ENCODE data around the gene SLC27A6.
"Not testable (repeated sequence)": the region's sequence is repeated elsewhere in the genome, so short reads cannot be mapped to it uniquely, and the experiment has no call there.

Gene SLC27A6, protein sequence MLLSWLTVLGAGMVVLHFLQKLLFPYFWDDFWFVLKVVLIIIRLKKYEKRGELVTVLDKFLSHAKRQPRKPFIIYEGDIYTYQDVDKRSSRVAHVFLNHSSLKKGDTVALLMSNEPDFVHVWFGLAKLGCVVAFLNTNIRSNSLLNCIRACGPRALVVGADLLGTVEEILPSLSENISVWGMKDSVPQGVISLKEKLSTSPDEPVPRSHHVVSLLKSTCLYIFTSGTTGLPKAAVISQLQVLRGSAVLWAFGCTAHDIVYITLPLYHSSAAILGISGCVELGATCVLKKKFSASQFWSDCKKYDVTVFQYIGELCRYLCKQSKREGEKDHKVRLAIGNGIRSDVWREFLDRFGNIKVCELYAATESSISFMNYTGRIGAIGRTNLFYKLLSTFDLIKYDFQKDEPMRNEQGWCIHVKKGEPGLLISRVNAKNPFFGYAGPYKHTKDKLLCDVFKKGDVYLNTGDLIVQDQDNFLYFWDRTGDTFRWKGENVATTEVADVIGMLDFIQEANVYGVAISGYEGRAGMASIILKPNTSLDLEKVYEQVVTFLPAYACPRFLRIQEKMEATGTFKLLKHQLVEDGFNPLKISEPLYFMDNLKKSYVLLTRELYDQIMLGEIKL

DNA sequence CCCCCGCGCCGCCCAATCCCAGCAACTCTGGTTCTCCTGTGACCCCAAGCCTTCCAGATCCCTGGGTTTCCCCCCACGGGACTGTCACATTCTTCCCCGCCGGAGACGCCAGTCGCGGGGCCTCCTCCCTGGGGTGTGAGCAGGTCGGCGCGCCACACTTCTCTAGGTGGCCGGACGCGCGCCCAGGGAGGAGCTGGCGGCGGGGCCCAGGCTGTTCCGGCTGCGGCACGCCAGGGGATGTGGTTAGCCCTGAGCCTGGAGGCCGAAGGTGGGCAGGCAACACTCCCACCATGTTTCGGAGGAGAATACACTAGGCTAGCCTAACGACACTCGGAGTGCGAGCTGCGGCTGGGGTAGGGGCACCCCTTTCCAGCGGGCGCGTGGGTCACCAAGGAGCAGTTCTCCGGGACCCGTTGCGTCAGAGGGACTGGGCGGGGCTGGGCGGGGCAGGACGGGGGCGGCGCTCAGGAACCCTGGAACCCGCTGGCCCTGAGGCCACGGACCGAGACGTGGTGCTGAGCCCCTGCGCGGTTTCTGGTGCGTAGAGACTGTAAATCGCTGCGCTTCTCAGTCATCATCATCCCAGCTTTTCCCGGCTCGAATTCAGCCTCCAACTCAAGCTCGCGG is at the start of gene SLC27A6:
SLC27A6 (plus strand) TSS at position 478 of the 627 bp plus-strand sequence. CDS start 650 bp downstream, outside the sequence.
- no peak for DNase-seq

DNA sequence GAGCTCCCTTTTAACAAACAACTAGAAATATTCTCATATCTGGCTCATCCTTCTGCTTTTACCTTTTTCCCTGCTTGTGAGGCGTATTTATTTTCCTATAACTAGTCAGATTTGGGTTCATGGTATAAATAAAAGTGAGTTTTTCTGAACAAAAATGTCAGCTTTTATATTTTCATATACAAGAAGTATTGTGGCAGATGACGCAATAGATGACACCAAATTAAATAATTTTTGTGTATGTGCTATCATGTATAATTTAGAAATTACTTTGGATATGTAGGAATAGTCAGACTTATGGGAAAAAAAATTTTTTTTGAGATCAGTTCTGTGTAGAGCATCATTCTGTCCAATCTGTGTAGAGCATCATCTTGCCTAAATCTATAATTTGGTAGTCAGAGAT is 45.7 kb upstream of the SLC27A6 start:
- no peak for DNase-seq

DNA sequence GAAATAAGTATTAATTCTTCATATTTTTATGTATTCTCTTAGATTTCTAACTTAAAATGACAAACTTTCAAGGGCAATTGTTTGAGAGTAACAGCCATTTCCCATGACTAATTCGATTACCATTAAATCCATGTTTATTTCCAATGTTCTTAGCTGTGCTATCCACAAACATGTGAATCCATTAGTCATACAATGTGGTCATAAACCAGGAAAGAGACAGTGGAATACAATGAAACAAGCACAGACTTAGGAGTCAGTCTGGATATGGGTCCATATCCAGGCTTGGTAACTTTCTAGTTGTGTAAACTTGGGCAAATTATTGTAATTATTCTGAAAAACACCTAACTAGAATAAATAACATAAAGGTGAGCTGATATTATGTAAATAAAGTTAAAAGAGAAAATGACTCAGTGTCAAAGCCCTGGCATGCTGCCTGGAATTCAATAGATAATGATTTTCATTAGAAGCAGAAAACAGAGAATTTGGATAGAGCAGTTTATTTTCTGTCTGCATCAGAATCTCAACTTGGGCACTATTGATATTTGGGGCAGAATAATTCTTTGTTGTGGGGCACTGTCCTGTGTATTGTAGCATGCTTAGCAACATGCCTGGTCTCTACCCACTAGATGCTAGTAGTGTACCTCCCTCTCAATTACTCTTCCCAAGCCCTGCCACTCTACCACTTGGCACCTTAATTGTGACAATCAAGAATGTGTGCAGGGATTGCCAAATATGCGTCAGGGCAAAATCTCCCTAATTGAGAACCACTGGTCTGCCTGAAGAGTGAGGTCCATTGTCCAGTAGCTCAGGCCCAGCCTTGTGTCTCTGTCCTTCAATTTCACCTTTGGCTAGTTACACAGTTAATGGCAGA is 44.7 kb upstream of the SLC27A6 start:
- no peak for DNase-seq

DNA sequence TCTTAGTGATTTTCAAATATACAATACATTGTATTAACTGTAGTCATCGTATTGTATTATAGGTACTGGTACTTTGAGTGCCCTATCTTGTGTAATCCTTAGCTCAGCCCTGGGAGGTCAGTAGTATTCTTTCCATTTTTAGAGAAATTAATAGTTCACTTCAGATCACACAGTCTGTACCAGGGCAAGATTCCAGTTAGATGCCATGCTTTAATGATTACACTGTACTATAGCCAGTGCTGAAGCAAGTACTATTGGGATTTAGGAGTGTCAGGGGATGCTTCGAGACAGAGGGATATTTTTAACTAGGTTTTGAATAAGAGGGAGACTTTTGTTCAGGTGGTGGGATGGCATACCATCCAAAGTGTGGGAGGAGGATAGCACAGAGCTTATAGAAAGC is 41.0 kb upstream of the SLC27A6 start:
- DNase-seq = no peak

DNA sequence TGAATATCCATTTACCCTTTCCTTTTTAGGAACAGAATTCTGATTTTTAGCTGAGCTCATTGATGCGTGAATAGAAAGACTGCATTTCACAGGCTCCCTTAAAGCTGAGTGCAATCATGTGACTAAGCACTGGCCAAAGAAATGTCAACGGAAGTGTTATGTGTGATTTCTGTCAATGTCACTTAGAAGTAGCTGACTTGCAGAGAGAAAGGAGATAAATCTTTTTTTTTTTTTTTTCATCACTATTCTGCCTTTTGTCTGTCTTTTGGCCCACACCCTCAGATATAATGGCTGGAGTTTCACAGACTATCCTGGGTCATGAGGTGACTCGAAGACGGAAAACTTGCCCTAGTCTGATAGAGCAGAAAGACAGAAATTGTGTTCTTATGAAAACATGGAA is 39.3 kb upstream of the SLC27A6 start:
- DNase-seq = no peak

DNA sequence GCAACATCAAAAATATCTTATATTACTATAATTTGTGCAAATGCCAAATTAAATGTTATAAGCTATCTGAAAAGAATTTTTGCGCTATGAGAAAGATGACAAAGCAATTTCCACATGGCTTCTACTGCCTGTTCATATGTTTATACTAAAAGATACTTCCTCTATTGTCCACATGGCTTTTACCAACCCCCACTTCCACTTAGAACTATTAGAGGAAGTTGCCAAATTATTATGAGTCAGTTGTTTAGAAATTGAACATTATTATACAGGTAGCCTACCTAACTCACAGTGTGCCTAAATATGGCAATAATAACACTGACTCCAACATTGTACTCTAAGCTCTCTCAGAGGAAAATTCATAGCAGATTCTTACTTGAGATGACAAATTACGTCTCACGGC is 37.6 kb upstream of the SLC27A6 start:
- no peak for DNase-seq

DNA sequence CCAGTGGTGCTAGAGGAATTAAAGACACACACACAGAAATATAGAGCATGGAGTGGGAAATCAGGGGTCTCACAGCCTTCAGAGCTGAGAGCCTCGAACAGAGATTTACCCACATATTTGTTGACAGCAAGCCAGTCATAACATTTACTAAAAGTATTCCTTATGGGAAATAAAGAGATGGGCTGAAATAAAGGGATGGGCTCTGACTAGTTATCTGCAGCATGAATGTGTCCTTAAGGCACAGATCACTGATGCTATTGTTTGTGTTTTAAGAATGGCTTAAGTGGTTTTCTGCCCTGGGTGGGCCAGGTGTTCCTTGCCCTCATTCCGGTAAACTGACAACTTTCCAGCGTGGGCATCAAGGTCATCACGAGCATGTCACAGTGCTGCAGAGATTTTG is 33.1 kb upstream of the SLC27A6 start:
- DNase-seq = not testable (repeated sequence)

DNA sequence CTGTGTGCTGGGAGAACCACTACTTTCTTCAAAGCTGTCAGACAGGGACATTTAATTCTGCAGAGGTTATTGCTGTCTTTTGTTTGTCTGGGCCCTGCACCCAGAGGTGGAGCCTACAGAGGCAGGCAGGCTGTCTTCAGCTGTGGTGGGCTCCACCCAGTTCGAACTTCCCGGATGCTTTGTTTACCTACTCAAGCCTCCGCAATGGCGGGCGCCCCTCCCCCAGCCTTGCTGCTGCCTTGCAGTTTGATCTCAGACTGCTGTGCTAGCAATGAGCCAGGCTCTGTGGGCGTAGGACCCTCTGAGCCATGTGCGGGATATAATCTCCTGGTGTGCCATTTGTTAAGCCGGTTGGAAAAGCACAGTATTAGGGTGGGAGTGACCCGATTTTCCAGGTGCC is 22.2 kb upstream of the SLC27A6 start:
- not testable (repeated sequence) for DNase-seq

DNA sequence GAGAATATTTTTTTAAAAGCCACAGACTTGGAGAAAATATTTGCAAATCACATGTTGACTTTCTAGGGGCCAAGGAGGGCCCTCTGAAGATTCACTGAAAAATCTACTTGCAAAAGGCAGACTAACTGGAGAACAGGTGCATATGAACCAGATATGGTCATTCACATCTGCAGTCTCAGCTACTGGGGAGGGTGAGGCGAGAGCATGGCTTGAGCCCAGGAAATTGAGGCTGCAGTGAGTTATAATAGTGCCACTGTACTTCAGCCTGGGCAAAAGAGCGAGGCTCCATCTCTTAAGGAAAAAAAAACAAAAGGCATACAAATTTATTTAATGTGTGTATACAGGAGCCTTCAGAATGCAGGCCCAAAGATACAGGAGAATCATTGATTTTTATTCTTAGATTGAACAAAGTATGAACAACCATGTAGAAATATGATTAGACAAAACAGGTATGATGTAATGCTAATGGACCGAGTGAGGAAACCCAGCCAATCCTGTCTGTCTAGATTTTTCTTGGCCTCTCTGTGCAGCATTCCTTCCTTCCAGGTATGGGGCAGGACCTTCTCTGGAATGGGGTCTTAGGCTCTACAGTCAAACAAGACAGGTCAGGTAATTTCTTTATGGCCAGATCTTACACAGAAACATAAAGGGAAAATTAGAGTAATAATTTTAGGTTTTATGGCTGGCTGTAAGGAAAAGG is 15.3 kb upstream of the SLC27A6 start:
- DNase-seq = no peak

DNA sequence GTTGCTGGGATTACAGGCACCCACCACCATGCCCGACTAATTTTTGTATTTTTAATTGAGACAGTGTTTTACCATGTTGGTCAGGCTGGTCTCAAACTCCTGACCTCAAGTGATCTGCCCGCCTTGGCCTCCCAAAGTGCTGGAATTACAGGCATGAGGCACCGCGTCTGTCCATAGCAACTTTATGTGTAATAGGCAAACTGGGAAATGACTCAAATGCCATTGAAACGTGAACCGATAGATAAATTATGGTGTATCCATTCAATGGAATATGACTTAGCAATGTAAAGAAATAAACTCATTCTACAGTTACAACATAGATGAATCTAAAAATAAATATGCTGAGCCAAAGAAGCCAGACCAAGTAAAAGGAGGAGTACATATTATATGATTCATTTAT is 14.0 kb upstream of the SLC27A6 start:
- DNase-seq = not testable (repeated sequence)

DNA sequence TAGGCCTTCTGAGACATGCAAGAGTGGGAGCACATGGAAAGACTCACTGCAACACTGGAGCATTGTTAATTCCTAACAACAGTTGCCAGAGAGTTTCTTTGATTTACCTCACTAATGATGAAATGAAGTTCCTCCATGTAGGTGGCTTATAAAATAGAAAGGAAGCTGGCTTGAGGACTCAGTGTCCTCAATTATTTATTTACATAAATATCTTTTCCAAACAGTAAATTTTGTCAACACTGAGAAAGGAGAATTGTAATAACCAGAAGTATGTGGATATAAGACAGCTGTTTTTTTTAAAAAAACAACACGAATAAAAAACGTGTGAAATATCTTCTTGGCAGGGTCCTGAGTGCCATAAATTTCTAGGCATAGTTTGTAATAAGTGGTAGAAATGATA is 9.1 kb upstream of the SLC27A6 start:
- DNase-seq = no peak

DNA sequence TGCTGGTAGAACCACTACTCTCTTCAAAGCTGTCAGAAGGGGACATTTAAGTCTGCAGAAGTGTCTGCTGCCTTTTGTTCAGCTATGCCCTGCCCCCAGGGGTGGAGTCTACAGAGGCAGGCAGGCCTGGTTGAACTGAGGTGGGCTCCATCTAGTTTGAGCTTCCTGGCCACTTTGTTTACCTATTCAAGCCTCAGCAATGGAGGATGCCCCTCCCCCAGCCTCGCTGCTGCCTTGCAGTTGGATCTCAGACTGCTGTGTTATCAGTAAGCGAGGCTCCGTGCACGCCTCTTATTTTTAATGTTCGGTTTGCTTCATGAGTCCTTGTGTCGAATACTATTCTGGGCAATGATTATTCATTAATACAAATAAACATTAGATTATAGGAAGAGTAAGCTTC is 3.1 kb upstream of the SLC27A6 start:
- DNase-seq = no peak

DNA sequence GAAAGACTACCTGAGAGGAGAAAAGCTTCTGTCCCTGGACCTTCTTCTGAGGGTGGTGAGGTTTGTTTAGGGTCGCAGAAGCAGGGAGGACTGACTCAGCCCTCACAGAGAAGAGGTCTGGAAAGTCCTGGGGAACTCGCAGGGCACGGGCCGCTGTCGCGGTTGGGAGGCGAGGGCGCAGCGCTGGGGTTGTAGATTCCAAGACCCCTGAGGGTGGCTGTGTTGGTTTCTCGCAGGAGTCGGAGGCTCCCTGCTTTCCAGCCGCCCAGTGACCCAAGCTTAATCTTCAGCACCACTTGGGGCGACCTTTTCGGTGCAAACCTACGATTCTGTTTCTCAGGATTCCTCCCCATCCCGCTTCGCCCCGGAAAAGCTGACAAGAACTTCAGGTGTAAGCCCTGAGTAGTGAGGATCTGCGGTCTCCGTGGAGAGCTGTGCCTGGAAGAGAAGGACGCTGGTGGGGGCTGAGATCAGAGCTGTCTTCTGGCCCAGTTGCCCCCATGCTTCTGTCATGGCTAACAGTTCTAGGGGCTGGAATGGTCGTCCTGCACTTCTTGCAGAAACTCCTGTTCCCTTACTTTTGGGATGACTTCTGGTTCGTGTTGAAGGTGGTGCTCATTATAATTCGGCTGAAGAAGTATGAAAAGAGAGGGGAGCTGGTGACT is 482 bp downstream of the SLC27A6 start:
- DNase-seq = no peak

DNA sequence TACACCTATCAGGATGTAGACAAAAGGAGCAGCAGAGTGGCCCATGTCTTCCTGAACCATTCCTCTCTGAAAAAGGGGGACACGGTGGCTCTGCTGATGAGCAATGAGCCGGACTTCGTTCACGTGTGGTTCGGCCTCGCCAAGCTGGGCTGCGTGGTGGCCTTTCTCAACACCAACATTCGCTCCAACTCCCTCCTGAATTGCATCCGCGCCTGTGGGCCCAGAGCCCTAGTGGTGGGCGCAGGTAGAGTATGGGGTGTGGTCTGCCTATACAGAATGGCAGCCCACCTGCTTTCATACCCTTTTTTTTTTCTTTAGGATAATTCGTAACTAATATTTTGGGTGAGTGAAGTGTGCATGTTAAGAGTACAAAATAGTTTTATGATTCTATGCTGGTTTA is 1.1 kb downstream of the SLC27A6 start:
- DNase-seq = no peak

DNA sequence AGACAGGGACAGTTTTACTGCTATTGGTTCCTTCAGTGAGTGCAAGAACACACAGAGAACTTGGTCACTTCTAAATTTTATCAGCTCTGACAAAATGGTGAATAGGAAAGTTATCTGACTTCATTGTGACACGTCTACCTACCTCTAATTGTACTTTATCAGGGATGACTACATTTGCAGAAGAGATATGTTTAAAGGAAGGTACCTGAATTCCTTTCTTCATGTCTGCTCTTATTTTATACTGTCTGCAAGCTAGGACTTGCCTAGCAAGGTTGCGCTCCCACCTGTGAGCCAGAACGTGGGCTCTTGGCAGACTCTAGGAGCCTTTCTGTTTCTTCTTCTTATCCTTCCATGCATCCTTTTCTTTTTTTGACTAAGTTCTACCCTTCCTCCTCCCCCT is 1.6 kb downstream of the SLC27A6 start:
- no peak for DNase-seq

DNA sequence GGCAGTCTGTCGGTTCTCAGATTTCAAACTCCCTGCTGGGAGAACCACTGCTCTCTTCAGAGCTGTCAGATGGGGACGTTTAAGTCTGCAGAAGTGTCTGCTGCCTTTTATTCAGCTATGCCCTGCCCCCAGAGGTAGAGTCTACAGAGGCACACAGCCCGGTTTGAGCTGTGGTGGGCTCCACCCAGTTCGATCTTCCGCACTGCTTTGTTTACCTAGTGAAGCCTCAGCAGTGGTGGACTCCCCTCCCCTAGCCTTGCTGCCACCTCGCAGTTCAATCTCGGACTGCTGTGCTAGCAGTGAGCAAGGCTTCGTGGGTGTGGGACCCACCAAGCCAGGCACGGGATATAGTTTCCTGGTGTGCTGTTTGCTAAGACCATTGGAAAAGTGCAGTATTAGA is 8.0 kb downstream of the SLC27A6 start:
- no peak for DNase-seq

DNA sequence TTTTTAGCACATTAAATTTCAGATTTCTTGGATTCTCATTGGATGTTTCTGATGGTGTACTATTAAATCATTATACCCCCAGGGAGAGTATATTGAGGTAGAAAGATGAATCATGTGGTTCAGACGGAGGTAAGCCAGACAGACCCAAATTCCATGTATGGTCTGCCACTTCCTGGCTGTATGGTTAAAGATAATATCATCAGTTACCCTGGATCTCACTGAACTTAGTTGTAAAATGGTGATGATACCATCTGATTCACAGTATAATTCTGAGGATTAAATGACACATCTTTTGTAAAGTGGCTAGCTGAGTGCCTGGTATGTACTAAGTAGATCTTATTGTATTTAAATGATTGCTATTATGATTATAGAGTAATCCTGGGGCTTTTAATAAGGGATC is 9.3 kb downstream of the SLC27A6 start:
- DNase-seq = no peak

DNA sequence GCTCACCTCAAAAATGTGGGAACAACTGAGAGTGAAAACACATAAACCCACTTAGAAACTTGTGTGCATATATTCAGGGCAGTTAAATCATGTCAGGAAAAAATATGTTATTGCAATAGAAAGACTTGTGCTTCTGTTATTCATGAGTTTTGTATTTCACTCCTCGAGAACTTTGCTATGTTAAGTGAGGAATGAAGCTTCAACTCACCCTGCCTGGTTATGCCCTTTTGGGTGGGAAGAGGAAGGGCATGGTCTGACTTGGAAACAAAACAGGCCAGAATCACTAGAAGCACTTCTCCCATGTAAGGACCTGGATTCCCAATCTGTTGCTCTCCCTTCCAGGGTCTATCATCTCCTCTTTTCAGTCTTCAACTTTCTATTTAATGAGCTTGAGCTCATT is 14.5 kb downstream of the SLC27A6 start:
- DNase-seq = no peak

DNA sequence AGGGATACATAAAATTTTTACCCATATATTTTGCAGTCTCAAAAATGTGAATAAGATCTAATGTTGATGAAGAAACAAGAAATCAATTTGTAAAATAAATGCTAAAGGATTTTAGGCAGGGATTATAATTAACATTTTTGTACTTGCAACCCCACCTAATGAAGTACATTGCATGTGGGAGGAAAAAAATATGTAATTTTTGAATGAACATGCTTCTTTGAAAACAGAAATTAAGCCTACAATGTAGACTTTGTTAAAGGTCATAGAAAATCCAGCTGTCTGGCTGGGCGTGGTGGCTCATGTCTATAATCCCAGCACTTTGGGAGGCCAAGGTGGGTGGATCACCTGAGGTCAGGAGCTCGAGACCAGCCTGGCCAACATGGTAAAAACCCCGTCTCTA is 15.6 kb downstream of the SLC27A6 start:
- no peak for DNase-seq

DNA sequence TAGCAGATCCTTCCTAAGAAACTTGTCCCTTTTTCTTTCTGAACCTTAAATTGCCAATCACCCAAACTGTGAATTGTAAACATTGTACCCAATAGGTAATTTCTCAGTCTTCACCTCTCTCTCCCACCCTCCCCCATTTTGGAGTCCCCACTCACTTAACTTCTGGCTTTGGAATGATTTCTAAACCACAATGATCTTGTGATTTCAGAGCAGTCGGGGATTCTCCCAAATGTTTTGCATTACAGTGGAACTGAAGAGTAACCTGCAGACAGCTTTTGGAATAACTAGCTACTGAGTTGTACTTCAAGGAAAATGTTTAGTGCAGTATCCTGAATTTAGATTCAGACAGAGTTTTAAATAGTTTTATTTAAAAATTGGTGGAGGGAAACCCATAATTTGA is 19.2 kb downstream of the SLC27A6 start:
- DNase-seq = no peak

DNA sequence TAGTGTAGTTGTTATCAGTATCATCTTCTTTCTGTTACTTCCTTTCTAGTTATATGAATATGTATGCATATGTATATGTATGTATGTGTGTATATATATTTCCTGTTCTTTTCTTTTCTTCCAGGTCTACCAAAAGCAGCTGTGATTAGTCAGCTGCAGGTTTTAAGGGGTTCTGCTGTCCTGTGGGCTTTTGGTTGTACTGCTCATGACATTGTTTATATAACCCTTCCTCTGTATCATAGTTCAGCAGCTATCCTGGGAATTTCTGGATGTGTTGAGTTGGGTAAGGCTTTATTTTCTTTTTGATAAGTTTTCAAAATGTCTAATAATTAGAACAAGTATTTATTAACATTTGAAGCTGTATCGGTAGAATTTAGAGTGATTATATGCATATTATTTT is 23.2 kb downstream of the SLC27A6 start:
- no peak for DNase-seq

Data from NCI-H1417 treated with DMSO at 0.1 percent for 48 hours (cell line).